Effector CD8-positive, alpha-beta T cell (primary cell): Measurements from ENCODE around the gene RXRA.

ENCODE experiments used
- DNase-seq: peaks from one replicate; lab custom pipeline; 2025; lab: John Stamatoyannopoulos, UW

RXRA gene

GRCh38 chr9:134355158-134355557 is 28.9 kb downstream of the RXRA start:
- DNase-seq, result no peak

GRCh38 chr9:134355561-134356279 is 29.5 kb downstream of the RXRA start:
- no peak for DNase-seq

- DNase-seq, result no peak
These were observed 30.5 kb downstream of the RXRA start for GRCh38 chr9:134356496-134357470.

GRCh38 chr9:134357631-134358025 is 31.4 kb downstream of the RXRA start:
- DNase-seq, result no peak

- DNase-seq, result no peak
These were observed 31.9 kb downstream of the RXRA start for GRCh38 chr9:134358026-134358661.

GRCh38 chr9:134358662-134359319 is 32.5 kb downstream of the RXRA start:
- DNase-seq, result no peak

- DNase-seq, result no peak
These were observed 33.4 kb downstream of the RXRA start for GRCh38 chr9:134359493-134360179.

- no peak for DNase-seq
These were observed 34.0 kb downstream of the RXRA start for GRCh38 chr9:134360180-134360759.

- DNase-seq, result no peak
These were observed 34.6 kb downstream of the RXRA start for GRCh38 chr9:134360897-134361296.

GRCh38 chr9:134361426-134361825 is 35.2 kb downstream of the RXRA start:
- DNase-seq, result no peak

- DNase-seq, result no peak
These were observed 35.7 kb downstream of the RXRA start for GRCh38 chr9:134361843-134362414.

GRCh38 chr9:134363450-134363849 is 37.2 kb downstream of the RXRA start:
- DNase-seq, result no peak

- DNase-seq, result no peak
These were observed 38.3 kb downstream of the RXRA start for GRCh38 chr9:134364391-134365114.

GRCh38 chr9:134365115-134365596 is 38.9 kb downstream of the RXRA start:
- DNase-seq, result no peak

- no peak for DNase-seq
These were observed 39.6 kb downstream of the RXRA start for GRCh38 chr9:134365791-134366222.

GRCh38 chr9:134366223-134367031 is 40.2 kb downstream of the RXRA start:
- DNase-seq, result no peak

GRCh38 chr9:134367061-134367460 is 40.8 kb downstream of the RXRA start:
- DNase-seq, result no peak

GRCh38 chr9:134367791-134368490 is 41.7 kb downstream of the RXRA start:
- no peak for DNase-seq
